HL-60/S4 treated with retinoic acid at 250 ng/mL for 4 days and 3 days (cell line): ENCODE results near the gene SLC25A21.

Source experiments
- in situ Hi-C: fragments of 300-500 bp; cut with MboI; formaldehyde crosslinking; loops from 2 replicates; pipeline ENCODE4 v1.7.0; 2022; ENCODE audit warnings: low sequenced_read_pairs

Gene SLC25A21

GRCh38 chr14:36674659-36675058, 497.7 kb downstream of the SLC25A21 start:
- in situ Hi-C loops: no loop called here

- in situ Hi-C loops: no loop called here
These were observed 500.3 kb downstream of the SLC25A21 start for GRCh38 chr14:36672095-36672494.

- in situ Hi-C loops: no loop called here
These were observed 501.3 kb downstream of the SLC25A21 start for GRCh38 chr14:36671149-36671548.

GRCh38 chr14:36667679-36668078, 504.7 kb downstream of the SLC25A21 start:
- in situ Hi-C loops: no loop called here

GRCh38 chr14:36666416-36667206, 505.8 kb downstream of the SLC25A21 start:
- in situ Hi-C loops: no loop called here

GRCh38 chr14:36665887-36666415, 506.5 kb downstream of the SLC25A21 start:
- in situ Hi-C loops: no loop called here

- in situ Hi-C loops: no loop called here
These were observed 507.8 kb downstream of the SLC25A21 start for GRCh38 chr14:36664322-36665193.

GRCh38 chr14:36663404-36664321, 508.7 kb downstream of the SLC25A21 start:
- in situ Hi-C loops: no loop called here

GRCh38 chr14:36662543-36663403, 509.6 kb downstream of the SLC25A21 start:
- in situ Hi-C loops: no loop called here

GRCh38 chr14:36662258-36662542, 510.2 kb downstream of the SLC25A21 start:
- in situ Hi-C loops: no loop called here

GRCh38 chr14:36661506-36662257, 510.7 kb downstream of the SLC25A21 start, which contains the start of gene PAX9:
TSS of gene PAX9 (plus strand) at chr14:36661860. CDS start at chr14:36662090, 230 bp downstream.
- in situ Hi-C loops: no loop called here

GRCh38 chr14:36660736-36661505, 511.5 kb downstream of the SLC25A21 start:
- in situ Hi-C loops: no loop called here

- in situ Hi-C loops: no loop called here
These were observed 512.3 kb downstream of the SLC25A21 start for GRCh38 chr14:36659822-36660735.

- in situ Hi-C loops: no loop called here
These were observed 513.2 kb downstream of the SLC25A21 start for GRCh38 chr14:36659010-36659821.

- in situ Hi-C loops: no loop called here
These were observed 514.0 kb downstream of the SLC25A21 start for GRCh38 chr14:36658123-36659009.
